22Rv1 (cell line): Measurements from ENCODE around the gene SPATA13.

Source experiments
- ZFX ChIP-seq: fragments of 450-650 bp; IDR thresholded peaks from 2 replicates; pipeline ENCODE4 v1.6.1; 2017; ENCODE audit warnings: antibody characterized with exemption, borderline replicate concordance
- TF ChIP-seq, protein P1 (sequence below): fragments of 450-650 bp; IDR thresholded peaks from 2 replicates; pipeline ENCODE4 v1.5.1; 2017; ENCODE audit warnings: mild to moderate bottlenecking

DNA sequence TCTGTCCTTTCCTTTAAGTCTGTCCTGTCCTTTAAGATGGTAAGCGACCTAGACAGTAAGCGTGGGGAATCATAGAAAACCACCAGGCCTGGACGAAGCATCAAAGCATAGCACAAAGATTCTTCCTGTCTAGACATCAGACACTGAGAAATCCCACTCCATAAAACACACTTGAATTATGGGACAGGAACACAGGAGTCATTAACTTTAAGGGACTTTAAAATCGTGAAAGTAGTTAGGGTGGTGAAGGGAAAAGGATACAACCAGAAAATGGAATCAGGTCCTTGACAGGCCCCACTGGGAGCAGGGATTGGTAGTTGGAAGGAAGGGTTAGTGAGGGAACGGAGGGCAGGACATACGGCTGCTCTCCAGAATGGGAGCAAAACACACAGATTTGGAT is 117.2 kb downstream of the SPATA13 start:
- TF ChIP-seq, protein P1, sequence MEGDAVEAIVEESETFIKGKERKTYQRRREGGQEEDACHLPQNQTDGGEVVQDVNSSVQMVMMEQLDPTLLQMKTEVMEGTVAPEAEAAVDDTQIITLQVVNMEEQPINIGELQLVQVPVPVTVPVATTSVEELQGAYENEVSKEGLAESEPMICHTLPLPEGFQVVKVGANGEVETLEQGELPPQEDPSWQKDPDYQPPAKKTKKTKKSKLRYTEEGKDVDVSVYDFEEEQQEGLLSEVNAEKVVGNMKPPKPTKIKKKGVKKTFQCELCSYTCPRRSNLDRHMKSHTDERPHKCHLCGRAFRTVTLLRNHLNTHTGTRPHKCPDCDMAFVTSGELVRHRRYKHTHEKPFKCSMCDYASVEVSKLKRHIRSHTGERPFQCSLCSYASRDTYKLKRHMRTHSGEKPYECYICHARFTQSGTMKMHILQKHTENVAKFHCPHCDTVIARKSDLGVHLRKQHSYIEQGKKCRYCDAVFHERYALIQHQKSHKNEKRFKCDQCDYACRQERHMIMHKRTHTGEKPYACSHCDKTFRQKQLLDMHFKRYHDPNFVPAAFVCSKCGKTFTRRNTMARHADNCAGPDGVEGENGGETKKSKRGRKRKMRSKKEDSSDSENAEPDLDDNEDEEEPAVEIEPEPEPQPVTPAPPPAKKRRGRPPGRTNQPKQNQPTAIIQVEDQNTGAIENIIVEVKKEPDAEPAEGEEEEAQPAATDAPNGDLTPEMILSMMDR = no peak
- no peak for TF ChIP-seq ZFX
